Measurements from ENCODE around the gene THOC6.

- no peak for TF ChIP-seq CTCF (IDR thresholded peaks at IDR 0.05; ENCODE audit: low read length)
- no peak for TF ChIP-seq EZH2 (IDR thresholded peaks at IDR 0.05; ENCODE audit: borderline replicate concordance, low read length)
Measured at GRCh38 chr16:3020247-3020603, 3.6 kb upstream of the THOC6 start, which contains the start of gene TNFRSF12A.

Data from OCI-LY1 (cell line).